ENCODE measurements around the gene SLC35F3.
A peak's percentile ranks its signal among the peaks of the same experiment; 100 is the strongest.
"Not testable (repeated sequence)": the region's sequence is repeated elsewhere in the genome, so short reads cannot be mapped to it uniquely, and the experiment has no call there.

SLC35F3 gene

DNA sequence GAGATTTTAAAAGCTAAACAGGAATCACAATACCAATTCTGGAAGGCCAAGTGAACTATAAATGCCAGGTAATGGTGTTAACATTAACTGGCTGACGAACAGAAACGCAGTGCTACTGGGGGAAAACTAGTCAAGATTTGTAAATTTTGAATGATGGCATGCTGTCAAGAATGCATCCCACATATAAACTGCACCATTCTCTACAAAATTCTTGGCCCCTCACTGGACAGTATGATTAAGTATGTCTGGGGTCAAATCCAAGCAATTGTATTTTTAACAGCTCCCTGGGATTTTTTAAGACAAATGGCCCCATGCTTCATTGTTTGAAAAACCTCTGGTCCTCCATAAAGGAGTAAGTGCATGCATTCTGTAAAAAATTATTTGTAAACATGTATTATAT is 395.6 kb downstream of the SLC35F3 start:
- no peak for DNase-seq

DNA sequence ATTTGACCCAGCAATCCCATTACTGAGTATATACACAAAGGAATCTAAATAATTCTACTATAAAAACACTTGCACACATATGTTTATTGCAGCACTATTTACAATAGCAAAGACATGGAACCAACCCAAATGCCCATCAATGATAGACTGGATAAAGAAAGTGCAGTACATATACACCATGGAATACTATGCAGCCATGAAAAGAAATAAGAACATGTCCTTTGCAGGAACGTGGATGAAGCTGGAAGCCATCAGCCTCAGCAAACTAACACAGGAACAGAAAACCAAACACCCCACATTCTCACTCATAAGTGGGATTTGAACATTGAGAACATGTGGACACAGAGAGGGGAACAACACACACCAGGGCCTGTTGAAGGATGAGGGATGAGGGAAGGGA is 397.2 kb downstream of the SLC35F3 start:
- DNase-seq: not testable (repeated sequence)

- DNase-seq: no peak
Measured at GRCh38 chr1:234302354-234302962, 398.0 kb downstream of the SLC35F3 start.

- DNase-seq: no peak
Measured at GRCh38 chr1:234303231-234303630, 398.8 kb downstream of the SLC35F3 start.

- DNase-seq: no peak
Measured at GRCh38 chr1:234307726-234308125, 403.2 kb downstream of the SLC35F3 start.

GRCh38 chr1:234309243-234309597 is 404.7 kb downstream of the SLC35F3 start:
- DNase-seq: no peak

- peak; percentile 70 to 71 for DNase-seq
Measured at GRCh38 chr1:234309598-234310459, 405.4 kb downstream of the SLC35F3 start.

GRCh38 chr1:234310460-234310817 is 406.0 kb downstream of the SLC35F3 start:
- no peak for DNase-seq

- DNase-seq: no peak
Measured at GRCh38 chr1:234311414-234311813, 406.9 kb downstream of the SLC35F3 start.

DNA sequence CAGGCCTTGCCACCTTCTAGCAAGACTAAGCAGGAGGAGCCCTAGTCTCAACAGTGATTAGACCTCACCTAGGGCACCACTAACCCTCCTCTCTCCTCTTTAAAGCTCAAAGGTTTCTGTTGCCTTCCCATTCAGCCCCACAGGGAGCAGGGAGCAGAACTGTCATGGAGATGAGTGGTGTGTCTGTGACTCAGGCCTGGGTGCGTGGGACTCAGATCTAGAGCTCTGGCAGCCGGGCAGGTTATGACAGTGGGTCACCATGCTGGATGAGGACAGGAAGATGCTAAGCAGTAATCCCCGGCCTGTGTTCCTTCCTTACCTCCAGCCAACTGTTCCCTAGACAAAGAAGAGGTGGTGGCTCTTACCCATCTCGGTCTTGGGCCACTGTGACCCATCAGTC is 408.7 kb downstream of the SLC35F3 start:
- no peak for DNase-seq

DNA sequence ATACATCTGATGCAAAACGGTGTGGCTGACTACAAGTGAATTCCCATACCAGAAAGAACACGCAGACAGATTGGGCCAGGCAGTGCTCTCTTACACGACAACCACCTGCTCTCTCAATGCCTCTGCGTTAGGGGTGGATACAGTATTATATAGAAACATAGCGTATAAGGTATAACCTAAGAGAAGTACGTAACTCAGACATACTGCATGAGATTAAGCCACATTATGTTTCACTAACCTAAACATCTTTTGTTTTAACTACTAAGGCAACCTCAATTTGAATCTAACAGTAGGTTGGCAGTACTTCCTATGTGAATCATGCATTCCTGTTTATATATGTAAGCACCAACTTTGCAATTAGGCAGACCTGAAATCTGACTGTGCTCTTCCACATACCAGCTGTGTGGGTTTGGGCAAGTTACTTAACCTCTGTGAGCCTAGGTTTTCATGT is 410.6 kb downstream of the SLC35F3 start:
- DNase-seq: peak in 1 of 2 donors; percentile 59

DNA sequence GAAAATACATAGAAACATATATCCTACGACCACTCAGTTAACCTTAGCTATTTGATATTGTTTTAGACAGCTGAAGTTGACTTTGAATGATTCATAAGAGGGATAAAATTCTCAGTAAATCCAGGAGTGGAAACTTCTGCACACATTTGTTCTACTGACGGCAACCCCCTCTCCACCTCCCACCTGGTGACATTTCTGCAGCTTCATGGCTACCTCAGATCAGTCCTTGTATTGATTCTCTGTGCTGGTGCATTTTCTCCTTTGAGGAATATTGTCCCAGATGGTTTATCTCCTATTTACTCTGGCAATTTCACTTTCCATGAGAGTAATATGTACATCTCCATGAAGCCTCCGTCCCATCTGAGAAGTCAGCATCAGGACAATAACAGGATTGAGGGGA is 411.1 kb downstream of the SLC35F3 start:
- peak; percentile 37 to 58 for DNase-seq

GRCh38 chr1:234316486-234316885 is 412.0 kb downstream of the SLC35F3 start:
- no peak for DNase-seq

- DNase-seq: no peak
Measured at GRCh38 chr1:234316937-234317336, 412.5 kb downstream of the SLC35F3 start.

DNA sequence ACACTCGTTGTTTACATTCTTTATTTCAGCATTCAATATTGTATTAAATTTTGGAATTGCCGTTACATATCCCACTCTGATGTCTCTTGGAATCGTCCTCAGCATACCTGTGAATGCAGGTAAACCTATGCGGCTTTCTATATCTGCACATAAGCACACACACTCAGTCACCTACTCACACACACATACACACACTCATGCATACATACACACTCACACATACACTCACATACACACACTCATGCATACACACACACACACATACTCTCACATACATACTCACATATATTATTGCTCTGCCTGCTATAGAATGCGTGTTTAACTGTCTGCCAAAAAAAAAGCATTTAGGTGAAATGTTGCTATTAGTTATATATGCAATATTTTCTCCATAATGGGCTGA is 415.6 kb downstream of the SLC35F3 start:
- DNase-seq: no peak

DNA sequence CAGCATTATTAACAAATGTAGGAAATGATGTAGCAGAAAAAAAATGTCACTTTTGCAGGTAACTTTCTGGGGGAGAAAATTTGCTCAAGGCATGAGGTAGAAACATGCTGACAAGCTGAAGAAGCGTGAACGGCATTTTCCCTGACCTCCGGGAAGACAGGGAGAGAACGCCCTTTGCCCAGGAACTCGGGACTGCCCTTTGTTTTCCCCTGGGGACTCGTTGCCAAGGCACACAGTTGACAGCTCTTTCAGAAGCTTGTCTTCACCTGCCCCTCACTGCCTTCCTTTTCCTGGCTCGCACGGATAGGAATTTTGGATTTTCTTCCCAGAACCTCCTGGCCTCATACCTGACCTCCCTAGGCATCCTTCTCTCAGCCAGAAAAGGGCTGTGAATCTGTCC is 416.1 kb downstream of the SLC35F3 start:
- no peak for DNase-seq

DNA sequence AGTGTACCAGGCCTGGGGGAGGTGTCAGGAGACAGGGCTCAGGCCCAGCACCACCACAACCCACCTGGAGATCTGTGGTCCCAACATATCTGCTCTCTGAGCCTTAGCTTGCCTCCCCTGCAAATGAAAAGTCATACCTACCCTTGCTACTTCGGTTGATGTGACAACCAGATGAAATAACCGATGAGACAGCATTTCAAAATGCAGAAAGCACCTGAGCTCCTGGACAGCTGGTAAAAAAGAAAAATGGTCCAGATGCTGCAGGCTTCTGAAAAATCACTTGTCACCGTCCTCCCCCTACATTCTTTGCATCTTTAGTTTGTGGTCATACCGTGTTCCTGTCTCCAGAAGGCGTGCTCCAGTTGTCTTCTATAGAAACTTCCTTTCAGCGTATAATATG is 416.8 kb downstream of the SLC35F3 start:
- DNase-seq: no peak

GRCh38 chr1:234322097-234322496 is 417.6 kb downstream of the SLC35F3 start:
- no peak for DNase-seq

GRCh38 chr1:234322979-234323378 is 418.5 kb downstream of the SLC35F3 start:
- peak; percentile 38 to 65 for DNase-seq

GRCh38 chr1:234324821-234325220 is 420.3 kb downstream of the SLC35F3 start:
- no peak for DNase-seq

- peak in 1 of 2 donors; percentile 33 for DNase-seq
Measured at GRCh38 chr1:234325878-234326496, 421.5 kb downstream of the SLC35F3 start.

DNA sequence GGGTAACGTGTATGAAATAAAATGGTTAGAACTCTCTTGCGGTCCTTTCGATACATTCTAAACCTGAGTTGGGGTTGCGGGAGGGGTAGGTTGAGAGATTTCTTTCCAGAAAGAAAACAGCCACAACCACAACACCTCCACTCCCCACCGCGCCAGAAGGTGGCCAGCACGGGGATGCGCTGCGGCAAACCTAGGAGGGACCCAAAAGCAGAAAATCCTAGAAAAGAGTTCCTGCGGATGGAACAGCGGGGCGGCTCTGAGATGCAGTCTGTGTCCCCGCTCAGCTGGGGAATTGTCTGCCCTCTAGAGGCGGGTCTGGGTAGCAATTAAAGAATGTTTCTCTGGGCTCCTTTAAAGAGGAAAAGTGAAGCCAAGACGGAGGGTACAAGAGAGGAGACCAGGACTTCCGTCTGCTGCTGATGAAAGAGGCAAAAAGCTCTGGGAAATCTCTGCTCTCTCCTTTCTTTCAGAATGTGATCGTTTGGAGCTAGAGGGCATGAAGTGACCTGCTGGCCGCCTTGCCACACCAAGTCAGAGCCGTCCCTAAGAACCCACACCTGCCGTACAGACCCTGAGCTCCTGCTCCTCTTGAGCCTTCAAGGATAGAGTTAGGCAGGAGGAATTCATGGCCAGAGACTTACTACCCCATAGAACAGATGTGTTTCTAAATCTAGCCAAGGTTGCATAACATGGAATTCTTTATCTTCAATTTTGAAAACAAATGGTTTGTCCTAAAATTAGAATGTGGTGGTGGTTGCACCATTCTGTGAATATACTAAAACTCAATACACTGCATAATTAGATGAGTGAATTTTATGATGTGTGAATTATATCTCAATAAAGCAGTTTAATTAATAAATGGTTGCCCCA is 422.3 kb downstream of the SLC35F3 start:
- peak; percentile 74 for DNase-seq

DNA sequence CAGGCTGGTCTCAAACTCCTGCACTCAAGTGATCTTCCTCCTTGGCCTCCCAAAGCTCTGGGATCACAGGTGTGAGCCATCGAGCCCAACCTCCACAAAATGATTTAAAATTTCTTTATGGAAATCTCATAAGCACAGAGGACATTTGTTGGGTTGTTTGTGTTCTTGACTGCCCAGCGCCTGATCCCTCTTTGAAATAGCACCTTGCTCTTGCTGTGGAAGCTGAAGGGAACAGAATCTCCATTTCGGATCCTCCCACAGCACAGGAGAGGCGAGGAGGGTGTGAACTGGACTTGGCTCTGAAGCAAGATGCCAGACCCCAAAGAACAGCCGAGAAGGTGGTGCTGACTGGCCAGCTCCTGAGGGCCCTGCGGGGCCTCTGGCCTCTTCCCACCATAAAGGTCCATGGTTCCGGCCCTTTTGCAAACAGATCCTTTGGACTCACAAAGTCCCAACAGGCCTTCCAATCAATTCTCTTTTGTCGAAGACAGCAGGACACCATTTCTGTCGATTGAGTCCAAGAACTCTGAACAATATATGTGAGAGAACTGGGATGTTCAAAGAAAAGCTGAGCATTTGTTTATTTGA is 423.2 kb downstream of the SLC35F3 start:
- no peak for DNase-seq

All from activated CD4-positive, alpha-beta T cell treated with anti-CD3 and anti-CD28 coated beads for 4 hours (primary cell).